Glutamatergic neuron (in vitro differentiated cells): ENCODE data around the gene RND3. TPM values are rescaled to one million over a fixed set of nuclear protein-coding genes. Genes with fewer than 3 reads are reported as not detected.

ENCODE experiments used
- DNase-seq: peaks from one replicate; pipeline ENCODE4 v3.0.0; 2022
- H3K27ac Mint-ChIP-seq: one replicate; pipeline ENCODE4 v1.8.0; 2020; ENCODE audit warnings: mild to moderate bottlenecking, mixed read lengths, inconsistent platforms; ENCODE audit not compliant: unreplicated experiment
- H3K27me3 Mint-ChIP-seq: one replicate; pipeline ENCODE4 v1.8.0; 2020; ENCODE audit warnings: mild to moderate bottlenecking, moderate library complexity, mixed read lengths, inconsistent platforms; ENCODE audit not compliant: unreplicated experiment
- H3K36me3 Mint-ChIP-seq: one replicate; pipeline ENCODE4 v1.8.0; 2020; ENCODE audit warnings: mild to moderate bottlenecking, mixed read lengths, inconsistent platforms; ENCODE audit not compliant: unreplicated experiment
- H3K4me1 Mint-ChIP-seq: one replicate; pipeline ENCODE4 v1.8.0; 2020; ENCODE audit warnings: mild to moderate bottlenecking, low read depth, mixed read lengths, inconsistent platforms; ENCODE audit not compliant: unreplicated experiment
- H3K4me3 Mint-ChIP-seq: one replicate; pipeline ENCODE4 v1.8.0; 2020; ENCODE audit warnings: mild to moderate bottlenecking, mixed read lengths, inconsistent platforms; ENCODE audit not compliant: unreplicated experiment
- H3K9me3 Mint-ChIP-seq: one replicate; pipeline ENCODE4 v1.8.0; 2020; ENCODE audit warnings: mild to moderate bottlenecking, moderate library complexity, mixed read lengths, inconsistent platforms; ENCODE audit not compliant: unreplicated experiment
- total RNA-seq: library from RNA; stranded (reverse); fragmentation: NEBNext Ultra II Directional; extraction: Animal tissue kit (Norgen Biotek cat#: 25700); gene quantifications from one replicate; pipeline ENCODE4 v1.2.1, GENCODE V29; 2021; ENCODE audit not compliant: unreplicated experiment
- TF ChIP-seq, protein P1 (sequence below): fragments of 200-600 bp; sonication (generic); IDR thresholded peaks from one replicate; pipeline ENCODE4 v1.5.0; 2021; ENCODE audit not compliant: partially characterized antibody, unreplicated experiment

RND3 gene
- total RNA-seq, 1 donor from 2014 or later: 49.0 TPM

GRCh38 chr2:150427298-150427697 is 60.2 kb downstream of the RND3 start:
- peaks cover 5% of the 10 kb centered on the region for H3K9me3 Mint-ChIP-seq
- H3K27ac Mint-ChIP-seq: peak overlapping the region; percentile 72
- H3K4me3 Mint-ChIP-seq: no peak overlapping the region
- no peaks in the 10 kb centered on the region for H3K36me3 Mint-ChIP-seq
- DNase-seq: no peak
- peaks cover 47% of the 10 kb centered on the region for H3K4me1 Mint-ChIP-seq
- TF ChIP-seq, protein P1, sequence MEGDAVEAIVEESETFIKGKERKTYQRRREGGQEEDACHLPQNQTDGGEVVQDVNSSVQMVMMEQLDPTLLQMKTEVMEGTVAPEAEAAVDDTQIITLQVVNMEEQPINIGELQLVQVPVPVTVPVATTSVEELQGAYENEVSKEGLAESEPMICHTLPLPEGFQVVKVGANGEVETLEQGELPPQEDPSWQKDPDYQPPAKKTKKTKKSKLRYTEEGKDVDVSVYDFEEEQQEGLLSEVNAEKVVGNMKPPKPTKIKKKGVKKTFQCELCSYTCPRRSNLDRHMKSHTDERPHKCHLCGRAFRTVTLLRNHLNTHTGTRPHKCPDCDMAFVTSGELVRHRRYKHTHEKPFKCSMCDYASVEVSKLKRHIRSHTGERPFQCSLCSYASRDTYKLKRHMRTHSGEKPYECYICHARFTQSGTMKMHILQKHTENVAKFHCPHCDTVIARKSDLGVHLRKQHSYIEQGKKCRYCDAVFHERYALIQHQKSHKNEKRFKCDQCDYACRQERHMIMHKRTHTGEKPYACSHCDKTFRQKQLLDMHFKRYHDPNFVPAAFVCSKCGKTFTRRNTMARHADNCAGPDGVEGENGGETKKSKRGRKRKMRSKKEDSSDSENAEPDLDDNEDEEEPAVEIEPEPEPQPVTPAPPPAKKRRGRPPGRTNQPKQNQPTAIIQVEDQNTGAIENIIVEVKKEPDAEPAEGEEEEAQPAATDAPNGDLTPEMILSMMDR: no peak
- H3K27me3 Mint-ChIP-seq: peaks cover 3% of the 10 kb centered on the region

DNA sequence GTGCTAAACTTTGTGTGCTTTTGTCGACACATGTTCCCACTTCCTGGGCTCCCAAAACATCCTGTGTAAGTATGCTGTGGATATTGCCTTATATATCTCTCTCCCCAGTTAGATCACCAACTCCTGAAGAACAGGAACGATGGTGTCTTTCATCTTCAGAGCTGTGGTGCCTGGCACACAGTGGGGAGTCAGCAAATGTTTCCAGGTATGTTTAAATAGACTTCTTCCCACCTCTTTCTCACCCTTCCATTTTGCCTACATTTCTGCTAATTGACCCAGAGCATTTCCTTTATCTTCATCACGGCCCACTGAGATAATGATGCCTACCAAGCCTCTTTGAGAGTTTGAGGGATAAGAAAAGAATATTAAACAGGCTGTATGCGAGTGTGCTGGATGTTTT is 60.7 kb downstream of the RND3 start:
- Mint-ChIP-seq H3K4me1 (peaks cover 43% of the 10 kb centered on the region), H3K4me3 (no peak overlapping the region), H3K27me3 (peaks cover 1% of the 10 kb centered on the region), H3K36me3 (no peaks in the 10 kb centered on the region), H3K27ac (peak overlapping the region; percentile 63), H3K9me3 (peaks cover 3% of the 10 kb centered on the region)
- TF ChIP-seq, protein P1: no peak
- DNase-seq: no peak

GRCh38 chr2:150426315-150426714 is 61.2 kb downstream of the RND3 start:
- Mint-ChIP-seq H3K27me3 (no peaks in the 10 kb centered on the region), H3K27ac (no peak overlapping the region), H3K36me3 (no peaks in the 10 kb centered on the region), H3K4me1 (peaks cover 41% of the 10 kb centered on the region), H3K9me3 (peaks cover 1% of the 10 kb centered on the region), H3K4me3 (no peak overlapping the region)
- no peak for DNase-seq
- TF ChIP-seq, protein P1: no peak

DNA sequence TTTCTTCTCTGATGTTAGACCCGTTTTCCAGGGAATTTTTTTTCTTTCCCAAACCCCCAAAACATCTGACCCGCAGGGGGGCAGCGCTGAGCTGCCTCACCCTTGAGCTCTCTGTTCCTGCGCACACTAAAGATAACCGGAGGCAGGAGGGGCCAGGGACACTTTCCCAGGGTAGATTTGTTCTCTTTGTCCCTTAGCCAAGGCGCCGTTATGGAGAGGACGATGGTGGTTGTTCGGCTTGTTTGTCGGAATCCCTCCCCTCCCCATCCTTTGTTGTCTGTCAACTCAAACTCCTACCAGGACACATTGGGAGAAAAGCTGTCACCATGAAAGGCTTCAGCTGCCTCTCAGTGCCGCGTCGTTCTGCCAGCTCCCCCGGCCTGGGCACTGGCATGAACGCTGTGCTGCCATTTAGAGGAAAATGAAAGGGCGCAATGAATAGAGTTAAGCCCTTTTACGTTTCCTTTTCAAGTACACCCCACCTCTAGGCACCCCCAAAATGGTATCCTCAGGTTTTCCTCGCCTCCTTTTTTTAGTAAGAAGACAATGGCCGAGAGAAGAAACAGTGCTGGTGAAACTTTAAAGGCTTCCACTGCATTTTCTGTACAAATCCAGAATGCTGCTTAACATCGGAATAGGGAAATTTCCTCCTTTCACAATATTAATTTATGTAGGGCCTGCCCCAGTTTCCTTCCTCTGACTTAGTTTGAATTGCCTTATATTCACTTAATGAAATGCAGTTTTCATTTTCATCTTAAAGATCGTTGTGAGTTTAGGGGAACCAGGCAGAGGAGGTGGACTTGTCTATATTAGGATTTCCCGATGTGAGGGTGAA is 62.1 kb downstream of the RND3 start:
- peak overlapping the region; percentile 4 for H3K27ac Mint-ChIP-seq
- H3K4me1 Mint-ChIP-seq: peaks cover 39% of the 10 kb centered on the region
- no peak overlapping the region for H3K4me3 Mint-ChIP-seq
- no peaks in the 10 kb centered on the region for H3K36me3 Mint-ChIP-seq
- TF ChIP-seq, protein P1: no peak
- DNase-seq: peak; percentile 31
- peaks cover 1% of the 10 kb centered on the region for H3K9me3 Mint-ChIP-seq
- H3K27me3 Mint-ChIP-seq: no peaks in the 10 kb centered on the region

DNA sequence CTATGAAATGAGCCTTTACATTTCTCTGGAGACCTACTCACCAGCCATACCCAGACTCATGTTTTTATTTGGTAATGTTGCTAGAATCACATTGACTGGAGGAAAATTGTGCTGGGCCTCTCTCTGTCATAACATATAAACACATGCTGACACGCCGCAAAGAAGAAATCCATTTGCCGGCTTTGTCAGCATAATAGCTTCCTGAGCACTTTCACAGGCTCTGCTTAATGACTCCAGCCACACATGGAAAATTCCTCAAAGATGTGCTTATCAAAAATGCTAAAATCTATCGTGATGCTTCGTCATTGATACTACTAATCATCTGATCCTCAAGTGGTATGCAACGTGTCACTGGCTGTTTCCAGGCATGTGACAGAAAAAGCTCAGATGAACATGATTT is 63.1 kb downstream of the RND3 start:
- no peak for DNase-seq

More for the DNA sequence above, 63.1 kb downstream of the RND3 start:
- no peaks in the 10 kb centered on the region for H3K36me3 Mint-ChIP-seq
- no peak overlapping the region for H3K4me3 Mint-ChIP-seq
- H3K27me3 Mint-ChIP-seq: peaks cover 2% of the 10 kb centered on the region
- no peaks in the 10 kb centered on the region for H3K9me3 Mint-ChIP-seq
- TF ChIP-seq, protein P1: no peak
- H3K27ac Mint-ChIP-seq: no peak overlapping the region
- peaks cover 32% of the 10 kb centered on the region for H3K4me1 Mint-ChIP-seq
